Measurements from ENCODE around the gene EHBP1.

GRCh38 chr2:62663411-62663810 is 42.1 kb upstream of the EHBP1 start:
- TF ChIP-seq POLR2A (IDR thresholded peaks at IDR 0.05; ENCODE audit: extremely low read depth, insufficient read length): no peak
- no peak for TF ChIP-seq CTCF (IDR thresholded peaks at IDR 0.05; ENCODE audit: low read depth, low read length)
- TF ChIP-seq, protein P1, sequence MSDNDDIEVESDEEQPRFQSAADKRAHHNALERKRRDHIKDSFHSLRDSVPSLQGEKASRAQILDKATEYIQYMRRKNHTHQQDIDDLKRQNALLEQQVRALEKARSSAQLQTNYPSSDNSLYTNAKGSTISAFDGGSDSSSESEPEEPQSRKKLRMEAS (IDR thresholded peaks at IDR 0.05; ENCODE audit: low read depth, low read length): no peak
- TF ChIP-seq MYC (IDR thresholded peaks at IDR 0.05; ENCODE audit: low read depth, low read length): no peak
